Occipital lobe (tissue), 2 donors: ENCODE data around the gene RBM5. TPM values are rescaled to one million over a fixed set of nuclear protein-coding genes. Genes with fewer than 3 reads are reported as not detected.

Experiments used
- DNase-seq: peaks from one replicate; lab custom pipeline; 2025; lab: John Stamatoyannopoulos, UW
- total RNA-seq: library from RNA; depleted of rRNA; stranded (reverse); fragments of >200 nt; gene quantifications from one replicate; pipeline ENCODE4 v1.2.3, GENCODE V29; 2014

Gene RBM5
- total RNA-seq, 1 donor from 2014 or later: 205 TPM

DNA sequence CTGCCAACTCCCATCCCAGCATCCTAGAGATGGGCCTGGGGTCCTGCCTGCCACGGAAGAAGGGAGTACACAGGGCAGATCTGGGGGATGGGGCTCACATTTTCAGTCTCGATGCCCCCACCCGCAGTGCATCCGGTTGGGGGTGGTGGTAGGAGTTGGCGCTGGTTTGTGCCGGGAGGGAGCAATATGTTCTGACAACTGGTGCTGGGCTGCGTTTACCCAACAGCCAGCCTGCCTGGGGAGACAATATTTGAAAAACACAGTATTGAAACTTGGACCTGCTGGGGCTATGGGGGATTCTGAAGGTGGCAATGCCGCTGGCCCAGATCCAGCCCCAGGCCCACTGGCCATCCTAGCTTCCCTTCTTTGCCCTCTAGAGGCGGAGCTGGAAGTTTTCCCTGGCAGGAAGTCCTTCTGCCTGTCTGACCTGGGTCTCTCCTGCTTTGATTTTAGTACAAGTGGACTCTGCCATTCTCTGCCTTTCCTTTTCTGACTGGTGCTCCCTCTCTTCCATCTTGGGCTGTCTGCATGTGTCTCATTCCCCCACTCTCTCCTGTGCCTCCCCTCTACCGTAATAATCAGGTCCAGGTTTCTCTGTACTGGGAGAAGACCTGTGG is 69.9 kb downstream of the RBM5 start:
- DNase-seq: no peak

DNA sequence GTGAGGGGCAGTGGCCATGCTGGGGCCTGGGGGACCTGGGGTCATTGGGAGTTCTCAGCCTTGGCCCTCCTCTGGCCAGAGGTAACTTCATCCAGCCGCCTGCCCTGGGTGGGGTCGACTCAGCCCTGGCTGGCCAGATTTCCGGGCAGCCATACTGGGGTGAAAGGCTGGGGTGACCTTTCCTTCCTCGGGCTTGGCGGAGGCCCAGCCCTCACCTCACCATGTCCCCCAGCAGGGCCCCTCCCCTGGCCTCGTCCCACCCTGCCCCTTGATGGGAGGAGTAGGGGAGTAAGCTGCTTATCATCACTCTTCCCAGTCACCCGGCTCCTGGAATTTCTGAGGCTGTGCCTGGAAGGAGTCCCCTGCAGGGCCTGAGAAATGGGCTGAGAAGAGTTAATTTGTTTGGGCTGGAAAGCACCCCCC is 71.9 kb downstream of the RBM5 start:
- DNase-seq: no peak

DNA sequence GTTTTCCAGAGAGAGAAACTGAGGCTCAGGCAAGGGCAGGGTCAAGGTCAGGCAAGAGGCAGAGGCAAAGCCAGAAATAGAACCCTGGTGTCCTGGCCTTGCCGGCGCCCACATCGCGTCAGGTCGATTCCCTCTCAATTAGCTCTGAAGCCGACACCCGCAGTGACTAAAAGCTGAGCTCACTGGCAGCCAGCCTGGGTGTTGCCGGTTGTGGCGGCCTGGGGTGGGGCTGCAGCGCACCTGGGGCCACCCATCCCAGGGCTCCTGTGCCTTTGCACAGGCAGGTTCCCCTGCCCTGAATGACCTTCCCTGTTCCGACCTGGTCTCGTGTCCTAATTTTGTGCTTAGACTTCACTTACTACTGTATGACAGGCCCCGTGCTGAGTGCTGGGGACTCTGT is 72.6 kb downstream of the RBM5 start:
- DNase-seq: no peak

DNA sequence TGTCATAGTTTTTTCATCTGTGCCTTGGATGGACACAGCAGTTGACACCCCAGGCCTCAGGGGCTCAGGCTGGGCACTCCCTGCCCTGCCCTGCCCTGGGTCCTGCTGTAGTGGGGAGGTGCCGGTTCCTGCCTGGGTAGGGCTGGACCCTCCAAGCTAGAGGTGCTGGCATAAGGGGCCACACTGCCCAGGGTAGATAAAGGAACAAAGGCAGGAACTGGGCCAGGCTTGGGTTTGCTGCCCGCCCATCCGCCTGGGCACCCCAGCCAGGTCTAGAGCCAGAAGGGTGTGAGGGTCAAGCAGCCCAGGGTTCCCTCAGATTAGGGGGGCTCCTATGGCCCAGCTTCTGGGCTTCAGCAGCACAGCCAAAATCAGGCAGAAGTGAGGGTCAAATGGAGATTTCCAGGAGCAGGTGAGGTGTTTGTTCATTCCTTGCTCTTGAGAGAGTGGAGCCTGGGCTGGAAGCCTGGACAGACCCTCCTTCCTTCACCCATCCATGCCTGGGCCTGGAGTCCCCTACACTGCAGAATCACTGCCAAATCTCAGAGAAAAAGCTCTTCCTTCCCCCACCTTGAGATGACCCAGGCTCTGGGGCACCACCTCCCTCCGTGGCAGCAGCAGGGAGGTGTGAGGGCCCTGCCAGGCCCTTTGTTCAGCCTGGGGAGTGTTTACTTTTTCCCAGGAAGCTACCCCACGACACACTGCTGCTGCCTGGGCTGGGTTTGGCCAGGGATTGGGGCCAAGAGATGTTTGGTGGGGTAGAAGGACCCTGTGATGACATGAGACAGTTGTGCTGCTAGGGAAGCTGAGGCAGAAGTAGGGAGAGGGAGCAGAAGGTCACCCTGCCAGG is 73.5 kb downstream of the RBM5 start:
- no peak for DNase-seq

DNA sequence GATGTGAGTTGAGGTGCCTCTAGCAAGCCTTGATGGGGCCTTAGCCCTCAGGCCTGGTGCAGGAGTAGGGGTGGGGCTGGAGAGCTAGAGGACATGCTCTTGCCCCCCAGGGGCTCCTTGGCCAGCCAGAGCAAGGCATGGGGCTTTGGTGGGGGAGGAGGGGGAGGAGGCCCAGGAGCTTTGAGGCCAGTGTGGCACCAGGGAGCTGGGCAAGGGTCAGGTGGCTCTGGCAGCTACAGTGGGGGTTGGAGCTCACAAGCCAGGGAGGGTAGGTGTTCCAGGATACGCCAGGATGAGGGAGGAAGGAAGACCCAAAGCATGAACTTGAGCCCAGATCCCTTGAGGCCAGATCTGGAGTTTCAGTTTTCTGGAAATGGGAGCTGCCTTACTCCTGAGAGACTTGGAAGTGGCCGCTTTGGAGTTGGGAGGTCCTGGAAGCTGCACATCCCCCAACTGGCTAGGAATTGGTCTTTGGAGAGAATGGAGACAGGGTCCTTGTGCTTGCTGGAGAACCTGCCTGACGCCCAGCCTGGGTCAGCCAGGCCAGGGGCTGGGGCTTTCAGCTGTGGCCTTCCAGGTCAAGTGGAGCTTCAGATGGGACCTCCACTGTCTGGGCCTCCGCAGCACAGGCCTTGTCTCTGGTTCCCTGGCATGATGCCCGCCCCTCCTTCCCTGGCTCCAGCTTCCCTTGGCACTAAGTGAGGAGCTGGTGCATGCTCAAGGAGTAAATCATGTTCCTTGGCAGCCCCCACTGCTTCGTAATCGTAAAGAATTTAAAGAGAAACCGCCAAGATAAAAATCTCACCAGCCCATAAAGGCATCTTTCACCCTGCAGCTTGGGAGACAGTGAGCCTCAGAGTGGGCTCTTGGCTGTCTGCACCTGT is 75.1 kb downstream of the RBM5 start:
- DNase-seq: peak; percentile 56

DNA sequence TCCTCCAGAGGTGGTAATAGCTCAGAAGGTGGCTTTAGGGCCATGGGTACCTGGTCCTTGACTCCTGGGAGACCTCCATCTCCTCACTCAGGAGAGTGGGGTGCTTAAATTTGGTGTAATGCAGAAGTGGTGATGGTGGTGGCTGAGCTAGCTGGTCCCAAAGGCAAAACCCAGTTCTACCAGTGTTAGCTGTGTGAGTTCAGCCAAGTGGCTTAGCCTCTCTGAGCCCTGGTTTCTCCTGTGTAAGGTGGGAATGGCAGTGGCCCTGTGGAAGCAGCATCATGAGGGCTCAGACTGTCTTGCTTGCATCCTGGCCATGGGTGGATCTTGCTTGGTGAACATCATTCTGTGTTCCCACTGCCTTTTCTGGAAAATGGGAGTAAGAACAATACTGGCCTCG is 75.8 kb downstream of the RBM5 start:
- DNase-seq: no peak

DNA sequence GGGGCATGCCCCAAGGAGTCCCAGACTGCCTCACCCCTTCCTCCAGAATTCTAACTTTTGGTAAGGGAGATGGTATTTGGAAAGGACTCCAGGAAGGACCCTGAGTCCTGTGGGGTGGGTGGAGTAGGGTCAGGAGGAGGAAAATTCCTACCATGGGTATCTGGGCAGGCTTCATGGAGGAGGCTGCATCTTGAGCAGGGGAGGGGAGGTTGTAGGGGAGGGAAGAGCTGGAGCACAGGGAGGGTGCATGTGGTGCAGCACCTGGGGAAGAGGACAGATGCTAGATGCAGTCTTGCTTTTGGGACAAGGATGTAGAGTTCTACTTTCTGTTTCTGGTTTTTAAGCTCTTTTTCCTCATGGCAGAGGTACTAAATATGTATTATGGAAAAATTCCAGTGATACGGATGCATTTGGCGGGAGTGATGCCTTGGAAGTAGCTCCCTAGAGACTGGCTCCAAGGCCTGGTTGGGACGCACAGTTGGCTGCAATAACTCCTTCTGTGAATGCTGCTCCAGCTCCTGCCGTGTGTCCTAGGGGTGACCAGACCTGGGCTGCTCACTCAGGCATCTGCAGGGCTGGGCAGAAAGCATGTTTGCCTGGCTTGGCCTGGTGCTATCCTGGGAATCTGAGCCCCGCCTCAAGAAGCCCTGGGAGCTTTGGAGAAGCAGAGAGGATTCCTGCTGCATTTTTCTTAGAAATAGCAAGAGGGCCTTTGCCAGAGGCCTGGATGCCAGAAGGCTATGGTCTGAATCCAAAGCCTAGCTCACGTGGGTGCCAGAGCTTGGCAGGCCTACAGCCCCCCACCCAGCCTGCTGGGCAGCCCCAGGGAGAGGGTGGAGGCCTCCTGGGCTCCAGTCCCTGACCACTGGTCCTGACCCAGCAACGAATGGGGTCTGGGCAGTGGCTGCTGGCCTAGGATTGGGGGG is 76.5 kb downstream of the RBM5 start:
- no peak for DNase-seq

DNA sequence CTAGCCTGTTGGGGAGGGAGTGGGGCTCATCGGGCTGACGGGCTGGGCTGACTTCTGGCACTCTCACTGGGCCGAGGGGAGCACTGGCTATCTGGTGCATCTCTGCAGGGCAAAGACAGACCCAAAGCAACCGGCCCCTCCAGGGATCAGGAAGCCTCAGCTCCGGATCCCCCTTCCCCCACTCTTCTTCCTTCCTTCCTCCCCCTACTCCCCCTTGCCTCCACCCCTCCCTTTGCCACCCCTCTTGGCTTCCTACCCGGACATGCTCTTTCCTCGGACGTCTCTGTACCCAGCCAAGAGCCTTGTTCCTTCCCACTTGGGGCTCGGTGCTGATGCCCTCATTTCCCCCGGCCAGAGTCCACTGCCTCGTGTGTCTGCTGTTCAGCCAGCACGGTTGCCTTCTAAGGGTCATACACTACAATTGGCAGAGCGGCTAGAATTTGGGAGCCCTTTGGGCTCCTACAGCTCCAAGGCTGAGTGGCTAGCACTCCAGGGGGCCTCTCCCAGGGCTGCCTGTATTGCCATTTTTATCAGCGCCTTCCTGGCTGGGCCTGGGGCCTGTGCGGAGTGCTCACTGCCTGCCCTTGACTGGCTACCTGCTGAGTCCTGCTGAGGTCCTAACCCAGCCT is 77.3 kb downstream of the RBM5 start:
- no peak for DNase-seq

DNA sequence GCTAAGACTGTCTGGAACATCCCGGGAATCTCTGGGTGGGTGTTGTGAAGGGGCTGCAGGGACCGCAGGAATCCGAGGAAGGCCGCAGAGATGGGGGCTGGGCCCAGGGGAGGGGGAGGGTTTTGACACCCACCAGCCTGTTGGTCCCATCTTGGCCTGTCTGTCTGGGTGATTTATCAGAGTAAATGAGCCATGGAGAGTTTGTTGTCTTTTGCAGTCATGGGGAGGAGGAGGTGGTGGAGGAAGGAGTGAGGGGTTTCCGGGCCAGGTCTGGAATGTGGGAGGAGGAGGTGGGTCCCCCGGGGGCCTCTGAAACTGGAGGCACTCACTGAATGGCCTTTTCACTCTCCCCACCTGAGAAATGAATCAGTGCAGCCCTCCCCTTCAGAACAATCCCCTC is 77.9 kb downstream of the RBM5 start:
- DNase-seq: no peak

DNA sequence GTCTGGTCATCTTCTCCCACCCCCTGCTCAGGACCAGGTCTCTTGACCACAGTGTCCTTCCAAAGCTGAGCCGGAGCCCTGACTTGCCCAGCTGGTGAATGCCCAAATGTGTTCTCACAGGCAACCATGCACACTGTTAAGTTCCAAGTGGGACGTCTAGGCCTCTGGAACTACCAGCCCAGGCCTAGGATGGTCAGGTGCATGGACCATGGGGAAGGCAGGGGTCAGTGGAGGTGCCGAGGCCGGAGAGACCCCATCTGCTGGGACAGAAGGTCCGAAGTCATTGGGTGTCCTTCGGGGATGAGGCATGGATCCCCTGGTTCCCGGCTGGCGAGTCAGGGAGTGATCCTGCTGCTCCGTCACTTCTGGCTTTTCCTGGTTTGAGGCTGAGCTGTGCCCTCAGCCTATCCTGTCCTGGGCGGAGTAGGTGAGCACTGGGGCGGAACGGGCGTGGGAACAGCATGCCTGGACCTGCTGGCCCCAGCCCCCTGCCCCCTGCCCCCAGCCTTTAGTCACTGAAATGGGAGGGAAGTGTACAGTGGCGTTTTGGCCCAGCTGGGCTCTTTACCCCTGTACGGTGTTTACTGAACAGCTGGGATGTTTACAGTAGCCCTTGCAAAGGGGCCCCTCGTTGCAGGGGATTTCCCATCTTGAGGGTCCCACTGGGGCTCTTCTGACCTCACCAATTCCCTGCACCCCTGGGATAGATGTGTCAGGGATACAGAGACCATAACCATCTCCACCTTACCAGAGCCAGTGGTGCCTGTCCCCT is 78.5 kb downstream of the RBM5 start:
- no peak for DNase-seq

DNA sequence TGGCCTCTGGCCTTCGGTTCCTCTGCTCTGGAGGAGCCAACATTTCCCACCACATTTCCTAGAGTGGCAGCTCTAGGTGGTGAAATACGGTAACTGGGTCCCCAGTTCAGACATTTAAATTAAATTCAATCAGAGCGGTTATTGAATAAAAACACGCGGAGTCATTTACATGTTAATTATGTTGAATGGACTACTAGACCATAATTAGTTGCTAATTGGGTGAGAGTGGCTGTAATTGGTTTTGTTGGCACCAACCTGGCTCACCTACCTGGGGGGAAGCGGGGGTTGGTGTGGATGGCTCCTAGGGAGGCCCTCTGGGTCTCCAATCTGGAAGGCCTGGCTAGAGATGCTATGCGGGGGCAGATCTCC is 79.1 kb downstream of the RBM5 start:
- DNase-seq: no peak

DNA sequence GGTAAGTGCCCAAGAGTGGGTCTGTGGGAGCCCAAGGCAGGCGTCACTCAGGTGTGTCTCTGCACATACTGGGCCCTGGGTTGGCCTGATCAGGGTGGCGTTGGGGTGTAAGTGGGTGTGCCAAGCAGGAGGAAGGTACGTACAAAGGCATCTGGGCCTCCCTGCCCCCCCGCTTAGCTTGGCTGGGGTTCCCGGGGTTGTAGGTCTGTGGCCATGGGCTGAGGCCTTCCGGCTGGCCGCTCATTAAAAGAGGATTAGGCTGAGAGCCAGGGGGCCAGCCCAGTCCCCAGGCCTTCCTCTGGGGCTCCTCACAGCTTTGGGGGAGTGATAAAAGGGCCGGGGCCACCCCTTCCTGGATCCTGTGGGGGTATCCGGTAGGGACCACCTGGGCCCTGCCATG is 79.7 kb downstream of the RBM5 start:
- no peak for DNase-seq

Other genes starting within 250 kb of the RBM5 start
- gene TRAIP, start 232.4 kb upstream of the RBM5 start, total RNA-seq: 2.2 TPM
- gene CAMKV, start 219.0 kb upstream of the RBM5 start, total RNA-seq: 188 TPM
- gene MST1R, start 185.0 kb upstream of the RBM5 start, total RNA-seq: 0.31 TPM
- 16.8 TPM for gene MON1A, start 159.1 kb upstream of the RBM5 start, total RNA-seq
- 83.3 TPM for gene RBM6, start 148.8 kb upstream of the RBM5 start, total RNA-seq
- 5.8 TPM for gene SEMA3F, start 66.4 kb downstream of the RBM5 start, total RNA-seq
- gene GNAT1, start 102.7 kb downstream of the RBM5 start, total RNA-seq: not detected
- gene SLC38A3, start 116.4 kb downstream of the RBM5 start, total RNA-seq: 5.0 TPM
- gene GNAI2, start 147.3 kb downstream of the RBM5 start, total RNA-seq: 84.5 TPM
- gene SEMA3B, start 180.2 kb downstream of the RBM5 start, total RNA-seq: 2.3 TPM
- gene LSMEM2, start 190.2 kb downstream of the RBM5 start, total RNA-seq: 0.47 TPM
- 15.1 TPM for gene IFRD2, start 203.5 kb downstream of the RBM5 start, total RNA-seq
- 6.6 TPM for gene HYAL3, start 210.5 kb downstream of the RBM5 start, total RNA-seq
- 4.5 TPM for gene NAA80, start 210.5 kb downstream of the RBM5 start, total RNA-seq
- 0.16 TPM for gene HYAL1, start 214.7 kb downstream of the RBM5 start, total RNA-seq
- 30.9 TPM for gene HYAL2, start 233.8 kb downstream of the RBM5 start, total RNA-seq
- 16.2 TPM for gene TUSC2, start 239.3 kb downstream of the RBM5 start, total RNA-seq